Omental fat pad (tissue), 4 donors: ENCODE results near the gene TEAD2. TPM values are rescaled to one million over a fixed set of nuclear protein-coding genes. Genes with fewer than 3 reads are reported as not detected.
"Not testable (repeated sequence)": the region's sequence is repeated elsewhere in the genome, so short reads cannot be mapped to it uniquely, and the experiment has no call there.

Experiments used
- ATAC-seq: fragments of 150-250 bp; one replicate; pipeline ENCODE4 v1.9.1; 2016; ENCODE audit warnings: mild to moderate bottlenecking, moderate library complexity; ENCODE audit not compliant: low FRiP score
- DNase-seq: peaks from one replicate; pipeline ENCODE4 v3.0.0-alpha.2; 2019; ENCODE audit warnings: low spot score
- CTCF ChIP-seq, 3 donors: fragments of 450-650 bp; IDR thresholded peaks; one replicate each; pipeline ENCODE4 v1.5.1; 2016 to 2017; ENCODE audit warnings: antibody characterized with exemption in 3 of 3, mild to moderate bottlenecking in 3 of 3, moderate library complexity in 2 of 3
- total RNA-seq, 4 donors: library from RNA; depleted of rRNA; stranded (reverse); fragments of >200 nt; gene quantifications; one replicate each; pipeline ENCODE4 v1.1.0, GENCODE V29; 2016

The TEAD2 gene
- total RNA-seq, 4 donors from 2014 or later: 19.9 to 35.0 (median 26.1) TPM

GRCh38 chr19:49336482-49337266, 25.5 kb downstream of the TEAD2 start:
- no peak for TF ChIP-seq CTCF (IDR thresholded peaks at IDR 0.05)
- ATAC-seq (no peak), DNase-seq (no peak)

DNA sequence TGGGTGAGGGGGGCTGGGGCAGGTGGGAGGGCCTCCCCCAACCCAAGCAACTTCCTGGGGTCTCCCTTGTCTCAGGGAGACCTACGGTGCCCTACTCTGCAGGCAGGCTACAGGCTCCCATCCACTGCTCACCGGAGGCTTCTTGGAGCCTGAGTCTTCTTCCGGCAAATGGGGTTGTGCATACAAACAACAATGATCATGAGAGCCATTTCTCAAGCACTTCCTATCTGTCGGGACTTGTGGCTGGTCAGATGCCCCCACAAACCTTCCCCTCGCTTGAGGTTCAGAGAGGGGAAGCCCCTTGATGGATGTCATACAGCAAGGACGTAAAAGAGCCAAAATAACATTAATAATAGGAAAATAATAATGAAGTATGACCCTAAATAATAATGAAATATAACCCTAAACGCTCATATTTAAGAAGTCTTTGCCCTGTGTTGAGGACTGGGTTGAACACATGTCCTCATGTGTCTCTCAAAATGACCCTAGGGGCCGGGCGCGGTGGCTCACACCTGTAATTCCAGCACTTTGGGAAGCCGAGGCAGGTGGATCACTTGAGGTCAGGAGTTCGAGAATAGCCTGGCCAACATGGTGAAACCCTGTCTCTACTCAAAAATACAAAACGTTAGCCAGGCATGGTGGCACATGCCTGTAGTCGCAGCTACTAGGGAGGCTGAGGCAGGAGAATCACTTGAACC, 26.3 kb downstream of the TEAD2 start:
- DNase-seq (no peak), ATAC-seq (no peak)
- TF ChIP-seq CTCF (IDR thresholded peaks at IDR 0.05): no peak

GRCh38 chr19:49335071-49335783, 27.0 kb downstream of the TEAD2 start, which contains the start of gene CD37:
Gene CD37 (plus strand): TSS chr19:49335406. CDS start chr19:49335541, 135 bp downstream.
- ATAC-seq: no peak
- no peak for DNase-seq
- no peak for TF ChIP-seq CTCF (IDR thresholded peaks at IDR 0.05)

DNA sequence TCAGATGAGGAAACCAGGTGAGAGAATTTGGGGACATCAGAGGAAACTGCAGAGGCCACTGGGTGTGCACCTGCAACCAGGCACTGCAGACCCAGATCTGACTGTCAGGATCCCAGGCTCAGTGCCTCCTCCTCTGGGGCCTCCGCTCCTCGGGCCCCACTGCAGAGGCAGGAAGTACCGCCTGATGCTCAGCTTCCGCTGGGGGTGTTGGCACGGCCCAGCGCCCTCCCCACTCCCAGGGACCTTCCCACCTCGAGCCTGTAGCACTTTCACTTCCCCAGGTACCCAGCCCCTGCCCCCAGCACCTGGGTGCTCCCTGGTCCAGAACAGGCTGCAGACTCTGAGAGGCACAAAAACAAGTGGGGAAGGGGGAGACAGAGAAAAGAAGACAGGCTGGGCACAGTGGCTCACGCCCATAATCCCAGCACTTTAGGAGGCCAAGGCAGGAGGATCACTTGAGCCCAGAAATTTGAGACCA, 28.4 kb downstream of the TEAD2 start:
- DNase-seq: no peak
- no peak for ATAC-seq
- TF ChIP-seq CTCF (IDR thresholded peaks at IDR 0.05): no peak

GRCh38 chr19:49333418-49333805, 28.8 kb downstream of the TEAD2 start:
- ATAC-seq (no peak), DNase-seq (no peak)
- no peak for TF ChIP-seq CTCF (IDR thresholded peaks at IDR 0.05)

- ATAC-seq, DNase-seq: not testable (repeated sequence)
Measured at GRCh38 chr19:49332691-49333417, 29.4 kb downstream of the TEAD2 start.
